ENCODE data around the gene UTP14C.

UTP14C gene

GRCh38 chr13:52003541-52003940 lies 20.9 kb upstream of the UTP14C start:
- Histone ChIP-seq H3K4me2 (ENCODE audit: low read length) (no peak overlapping the region), H2AK5ac (ENCODE audit: low read length) (no peak overlapping the region), H3K9me3 (ENCODE audit: insufficient read depth, low read depth, low read length) (peaks cover 2% of the 10 kb centered on the region), H3K9ac (ENCODE audit: low read length) (no peak overlapping the region), H2BK120ac (ENCODE audit: insufficient read depth, low read length, poor library complexity) (no peak overlapping the region), H3K79me2 (ENCODE audit: control insufficient read depth, insufficient read depth, low read length, poor library complexity) (no peaks in the 10 kb centered on the region), H3K14ac (ENCODE audit: low read length) (no peak overlapping the region), H3K4ac (ENCODE audit: low read depth, low read length) (no peak overlapping the region), H3K27me3 (ENCODE audit: insufficient read depth, low read length) (no peaks in the 10 kb centered on the region), H2AFZ (ENCODE audit: insufficient read depth, low read length, poor library complexity) (no peak overlapping the region), H4K8ac (ENCODE audit: low read depth, low read length) (no peak overlapping the region), H3K79me1 (ENCODE audit: low read length) (peaks cover 1% of the 10 kb centered on the region), H3K27ac (ENCODE audit: low read depth, low read length) (no peak overlapping the region), H3K4me3 (ENCODE audit: low read depth, low read length) (no peak overlapping the region), H3K4me1 (ENCODE audit: control insufficient read depth in 1 of 2, insufficient read depth in 2 of 2, low read length in 2 of 2) (peaks cover 10 to 12% of the 10 kb centered on the region in 2 experiments), H3K36me3 (ENCODE audit: control insufficient read depth in 1 of 2, insufficient read depth in 2 of 2, low read length in 2 of 2) (no peaks in the 10 kb centered on the region), H2BK12ac (ENCODE audit: low read length) (no peak overlapping the region), H4K91ac (ENCODE audit: low read depth, low read length) (no peak overlapping the region), H3K23ac (ENCODE audit: low read length) (no peak overlapping the region), H3K18ac (ENCODE audit: low read length) (no peak overlapping the region), H2BK5ac (ENCODE audit: low read depth, low read length, poor library complexity) (no peak overlapping the region), H4K12ac (ENCODE audit: low read depth, low read length) (no peak overlapping the region)
- no peak for DNase-seq
- WGBS (ENCODE audit: extremely low coverage, insufficient coverage, insufficient read length): no CpG with 5 or more reads among the region's 4 CpGs

DNA sequence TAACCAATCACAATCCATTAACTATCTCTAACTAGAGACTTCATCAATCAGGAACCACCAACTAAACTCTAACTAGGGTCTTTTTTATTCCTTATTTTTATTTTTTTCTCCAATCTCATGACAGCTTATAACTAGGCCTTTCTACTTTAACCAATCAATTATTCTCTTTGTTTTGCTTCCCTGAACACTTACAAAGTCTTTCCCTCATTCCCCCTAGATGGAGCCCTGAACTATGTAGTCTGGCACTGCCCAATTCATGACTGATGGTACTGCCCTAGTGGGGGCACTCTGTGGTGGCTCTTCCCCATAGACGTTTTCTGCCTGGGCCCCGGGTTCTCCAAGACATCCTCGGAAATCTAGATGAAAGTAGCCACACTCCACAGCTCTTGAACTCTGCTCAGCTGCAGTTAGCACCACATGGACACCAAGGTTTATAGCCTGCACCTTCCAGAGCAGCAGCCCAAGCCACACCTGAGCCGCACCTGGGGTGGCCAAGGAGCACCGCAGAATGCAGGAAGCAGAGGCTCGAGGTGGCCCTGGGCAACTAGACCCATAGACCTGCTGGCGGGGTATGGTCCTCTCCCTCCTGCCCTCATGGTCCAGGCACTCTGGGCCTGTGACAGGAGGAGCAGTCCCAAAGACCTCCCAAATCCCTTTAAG lies 19.9 kb upstream of the UTP14C start:
- H3K27ac ChIP-seq (ENCODE audit: low read depth, low read length): no peak overlapping the region
- H4K91ac ChIP-seq (ENCODE audit: low read depth, low read length): no peak overlapping the region
- no peak overlapping the region for H4K8ac ChIP-seq (ENCODE audit: low read depth, low read length)
- H2BK120ac ChIP-seq (ENCODE audit: insufficient read depth, low read length, poor library complexity): no peak overlapping the region
- no peak overlapping the region for H3K4ac ChIP-seq (ENCODE audit: low read depth, low read length)
- H3K27me3 ChIP-seq (ENCODE audit: insufficient read depth, low read length): no peaks in the 10 kb centered on the region
- H3K9me3 ChIP-seq (ENCODE audit: insufficient read depth, low read depth, low read length): peaks cover 2% of the 10 kb centered on the region
- H3K9ac ChIP-seq (ENCODE audit: low read length): no peak overlapping the region
- no CpG with 5 or more reads among the region's 7 CpGs for WGBS (ENCODE audit: extremely low coverage, insufficient coverage, insufficient read length)
- no peak overlapping the region for H3K23ac ChIP-seq (ENCODE audit: low read length)
- H2AFZ ChIP-seq (ENCODE audit: insufficient read depth, low read length, poor library complexity): no peak overlapping the region
- no peak overlapping the region for H3K18ac ChIP-seq (ENCODE audit: low read length)
- no peak overlapping the region for H3K14ac ChIP-seq (ENCODE audit: low read length)
- no peak overlapping the region for H2AK5ac ChIP-seq (ENCODE audit: low read length)
- H3K4me3 ChIP-seq (ENCODE audit: low read depth, low read length): no peak overlapping the region
- H2BK5ac ChIP-seq (ENCODE audit: low read depth, low read length, poor library complexity): no peak overlapping the region
- no peak for DNase-seq
- no peak overlapping the region for H3K4me2 ChIP-seq (ENCODE audit: low read length)
- H4K12ac ChIP-seq (ENCODE audit: low read depth, low read length): no peak overlapping the region
- H3K79me2 ChIP-seq (ENCODE audit: control insufficient read depth, insufficient read depth, low read length, poor library complexity): no peaks in the 10 kb centered on the region
- peaks cover 1% of the 10 kb centered on the region for H3K79me1 ChIP-seq (ENCODE audit: low read length)
- no peaks in the 10 kb centered on the region for H3K36me3 ChIP-seq (ENCODE audit: control insufficient read depth in 1 of 2, insufficient read depth in 2 of 2, low read length in 2 of 2)
- peaks cover 2 to 3% of the 10 kb centered on the region in 2 experiments for H3K4me1 ChIP-seq (ENCODE audit: control insufficient read depth in 1 of 2, insufficient read depth in 2 of 2, low read length in 2 of 2)
- no peak overlapping the region for H2BK12ac ChIP-seq (ENCODE audit: low read length)

GRCh38 chr13:52005841-52006522 lies 18.5 kb upstream of the UTP14C start:
- Histone ChIP-seq H3K4me1 (ENCODE audit: control insufficient read depth in 1 of 2, insufficient read depth in 2 of 2, low read length in 2 of 2) (peaks cover 0 to 4% of the 10 kb centered on the region in 2 experiments), H2AFZ (ENCODE audit: insufficient read depth, low read length, poor library complexity) (no peak overlapping the region), H3K79me2 (ENCODE audit: control insufficient read depth, insufficient read depth, low read length, poor library complexity) (no peaks in the 10 kb centered on the region), H2BK120ac (ENCODE audit: insufficient read depth, low read length, poor library complexity) (no peak overlapping the region), H3K4me3 (ENCODE audit: low read depth, low read length) (no peak overlapping the region), H3K18ac (ENCODE audit: low read length) (no peak overlapping the region), H3K36me3 (ENCODE audit: control insufficient read depth in 1 of 2, insufficient read depth in 2 of 2, low read length in 2 of 2) (no peaks in the 10 kb centered on the region), H3K9me3 (ENCODE audit: insufficient read depth, low read depth, low read length) (peaks cover 2% of the 10 kb centered on the region), H4K8ac (ENCODE audit: low read depth, low read length) (no peak overlapping the region), H3K27me3 (ENCODE audit: insufficient read depth, low read length) (no peaks in the 10 kb centered on the region), H3K23ac (ENCODE audit: low read length) (no peak overlapping the region), H2BK5ac (ENCODE audit: low read depth, low read length, poor library complexity) (no peak overlapping the region), H2AK5ac (ENCODE audit: low read length) (no peak overlapping the region), H4K91ac (ENCODE audit: low read depth, low read length) (no peak overlapping the region), H4K12ac (ENCODE audit: low read depth, low read length) (no peak overlapping the region), H2BK12ac (ENCODE audit: low read length) (no peak overlapping the region), H3K4ac (ENCODE audit: low read depth, low read length) (no peak overlapping the region), H3K9ac (ENCODE audit: low read length) (no peak overlapping the region), H3K4me2 (ENCODE audit: low read length) (no peak overlapping the region), H3K79me1 (ENCODE audit: low read length) (no peaks in the 10 kb centered on the region), H3K14ac (ENCODE audit: low read length) (no peak overlapping the region), H3K27ac (ENCODE audit: low read depth, low read length) (no peak overlapping the region)
- peak; percentile 58 to 60 for DNase-seq
- no CpG with 5 or more reads among the region's 13 CpGs for WGBS (ENCODE audit: extremely low coverage, insufficient coverage, insufficient read length)

- H3K4ac ChIP-seq (ENCODE audit: low read depth, low read length): no peak overlapping the region
- peaks cover 5% of the 10 kb centered on the region for H3K9me3 ChIP-seq (ENCODE audit: insufficient read depth, low read depth, low read length)
- H3K18ac ChIP-seq (ENCODE audit: low read length): no peak overlapping the region
- no peaks in the 10 kb centered on the region for H3K36me3 ChIP-seq (ENCODE audit: control insufficient read depth in 1 of 2, insufficient read depth in 2 of 2, low read length in 2 of 2)
- H4K8ac ChIP-seq (ENCODE audit: low read depth, low read length): no peak overlapping the region
- no peaks in the 10 kb centered on the region for H3K27me3 ChIP-seq (ENCODE audit: insufficient read depth, low read length)
- no CpG with 5 or more reads among the region's 8 CpGs for WGBS (ENCODE audit: extremely low coverage, insufficient coverage, insufficient read length)
- no peak overlapping the region for H2AK5ac ChIP-seq (ENCODE audit: low read length)
- no peak overlapping the region for H3K9ac ChIP-seq (ENCODE audit: low read length)
- no peak overlapping the region for H3K23ac ChIP-seq (ENCODE audit: low read length)
- H3K79me1 ChIP-seq (ENCODE audit: low read length): peaks cover 3% of the 10 kb centered on the region
- H3K27ac ChIP-seq (ENCODE audit: low read depth, low read length): no peak overlapping the region
- peaks cover 0 to 5% of the 10 kb centered on the region in 2 experiments for H3K4me1 ChIP-seq (ENCODE audit: control insufficient read depth in 1 of 2, insufficient read depth in 2 of 2, low read length in 2 of 2)
- no peak overlapping the region for H2AFZ ChIP-seq (ENCODE audit: insufficient read depth, low read length, poor library complexity)
- no peak overlapping the region for H2BK12ac ChIP-seq (ENCODE audit: low read length)
- no peak overlapping the region for H4K12ac ChIP-seq (ENCODE audit: low read depth, low read length)
- H2BK5ac ChIP-seq (ENCODE audit: low read depth, low read length, poor library complexity): no peak overlapping the region
- H3K14ac ChIP-seq (ENCODE audit: low read length): no peak overlapping the region
- DNase-seq: no peak
- H3K4me2 ChIP-seq (ENCODE audit: low read length): no peak overlapping the region
- H3K4me3 ChIP-seq (ENCODE audit: low read depth, low read length): no peak overlapping the region
- no peak overlapping the region for H2BK120ac ChIP-seq (ENCODE audit: insufficient read depth, low read length, poor library complexity)
- peaks cover 4% of the 10 kb centered on the region for H3K79me2 ChIP-seq (ENCODE audit: control insufficient read depth, insufficient read depth, low read length, poor library complexity)
- H4K91ac ChIP-seq (ENCODE audit: low read depth, low read length): no peak overlapping the region
Observed at GRCh38 chr13:52006523-52007245, 17.8 kb upstream of the UTP14C start.

All from trophoblast cell (in vitro differentiated cells and primary cell).